ENCODE measurements around the gene PKHD1. TPM values are rescaled to one million over a fixed set of nuclear protein-coding genes. Genes with fewer than 3 reads are reported as not detected.

PKHD1 gene
- total RNA-seq, 1 donor from 2014 or later: 1.3 TPM

DNA sequence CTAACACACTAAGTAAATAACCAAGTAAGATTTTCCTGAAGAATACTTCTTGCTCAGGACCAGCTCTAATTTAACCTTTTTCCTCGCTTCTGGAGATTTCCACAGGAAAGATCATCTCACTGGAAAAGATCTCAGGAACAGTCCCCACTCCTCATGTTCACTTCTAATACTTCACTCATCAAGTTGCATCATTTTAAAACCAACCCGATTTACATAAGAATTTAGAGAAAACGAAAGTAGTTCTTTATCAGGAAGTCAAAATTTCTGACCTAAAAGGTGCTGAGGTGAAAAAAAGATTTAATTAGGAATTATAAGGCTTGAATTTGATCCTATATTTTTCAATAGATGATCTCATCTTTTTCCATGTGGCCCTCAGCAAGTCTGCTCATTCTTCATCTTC, 46.6 kb upstream of the PKHD1 start:
- DNase-seq (ENCODE audit: low spot score, unreplicated experiment): no peak
- Mint-ChIP-seq H3K36me3 (ENCODE audit: insufficient read depth) (no peaks in the 10 kb centered on the region), H3K9me3 (ENCODE audit: low read depth) (no peaks in the 10 kb centered on the region), H3K27me3 (peaks cover 21% of the 10 kb centered on the region), H3K27ac (no peak overlapping the region), H3K4me1 (ENCODE audit: low read depth) (peaks cover 10% of the 10 kb centered on the region), H3K4me3 (ENCODE audit: low read depth) (no peak overlapping the region)
- TF ChIP-seq, protein P1, sequence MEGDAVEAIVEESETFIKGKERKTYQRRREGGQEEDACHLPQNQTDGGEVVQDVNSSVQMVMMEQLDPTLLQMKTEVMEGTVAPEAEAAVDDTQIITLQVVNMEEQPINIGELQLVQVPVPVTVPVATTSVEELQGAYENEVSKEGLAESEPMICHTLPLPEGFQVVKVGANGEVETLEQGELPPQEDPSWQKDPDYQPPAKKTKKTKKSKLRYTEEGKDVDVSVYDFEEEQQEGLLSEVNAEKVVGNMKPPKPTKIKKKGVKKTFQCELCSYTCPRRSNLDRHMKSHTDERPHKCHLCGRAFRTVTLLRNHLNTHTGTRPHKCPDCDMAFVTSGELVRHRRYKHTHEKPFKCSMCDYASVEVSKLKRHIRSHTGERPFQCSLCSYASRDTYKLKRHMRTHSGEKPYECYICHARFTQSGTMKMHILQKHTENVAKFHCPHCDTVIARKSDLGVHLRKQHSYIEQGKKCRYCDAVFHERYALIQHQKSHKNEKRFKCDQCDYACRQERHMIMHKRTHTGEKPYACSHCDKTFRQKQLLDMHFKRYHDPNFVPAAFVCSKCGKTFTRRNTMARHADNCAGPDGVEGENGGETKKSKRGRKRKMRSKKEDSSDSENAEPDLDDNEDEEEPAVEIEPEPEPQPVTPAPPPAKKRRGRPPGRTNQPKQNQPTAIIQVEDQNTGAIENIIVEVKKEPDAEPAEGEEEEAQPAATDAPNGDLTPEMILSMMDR (IDR thresholded peaks at IDR 0.05; ENCODE audit: unreplicated experiment): no peak

DNA sequence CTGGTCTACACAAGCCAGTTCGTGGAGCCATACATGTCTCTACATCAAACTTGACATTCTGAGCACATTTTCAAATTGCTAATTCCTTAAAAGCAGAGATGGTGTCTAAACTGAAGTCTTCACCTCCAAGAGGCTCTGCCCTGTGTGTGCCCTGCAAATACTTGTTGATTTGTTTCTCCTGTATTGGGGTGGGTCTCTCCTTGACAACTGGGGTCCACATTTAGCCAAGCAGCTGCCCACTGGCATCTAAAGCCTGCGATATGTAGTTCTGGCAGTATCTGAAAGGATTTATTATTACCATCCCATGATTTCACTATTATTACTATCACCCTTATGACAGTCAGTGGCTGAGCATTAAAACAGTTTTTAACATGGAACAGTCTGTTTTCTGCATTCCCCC, 45.9 kb upstream of the PKHD1 start:
- H3K4me1 Mint-ChIP-seq (ENCODE audit: low read depth): peaks cover 10% of the 10 kb centered on the region
- H3K36me3 Mint-ChIP-seq (ENCODE audit: insufficient read depth): no peaks in the 10 kb centered on the region
- H3K9me3 Mint-ChIP-seq (ENCODE audit: low read depth): no peaks in the 10 kb centered on the region
- H3K4me3 Mint-ChIP-seq (ENCODE audit: low read depth): no peak overlapping the region
- peaks cover 16% of the 10 kb centered on the region for H3K27me3 Mint-ChIP-seq
- no peak for DNase-seq (ENCODE audit: low spot score, unreplicated experiment)
- no peak overlapping the region for H3K27ac Mint-ChIP-seq
- TF ChIP-seq, protein P1 (IDR thresholded peaks at IDR 0.05; ENCODE audit: unreplicated experiment): no peak

DNA sequence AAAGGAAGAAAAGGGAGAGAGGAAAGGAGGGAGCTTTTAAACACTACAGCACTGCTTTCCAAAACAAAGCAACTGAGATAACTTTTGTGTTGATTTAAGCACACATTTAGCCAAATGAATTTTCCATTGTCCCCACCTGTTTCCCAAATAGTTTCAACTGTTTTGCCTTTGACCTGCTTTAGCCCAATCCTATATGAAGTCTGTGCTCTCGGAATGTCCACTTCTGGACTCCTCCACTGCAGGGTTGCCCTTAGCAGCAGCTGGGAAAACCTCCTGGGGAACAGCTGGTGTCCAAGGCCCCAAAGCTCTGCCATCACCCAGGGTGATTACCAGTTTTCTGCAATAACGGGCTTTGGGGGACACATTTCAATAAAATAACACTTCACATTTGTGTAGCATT, 44.9 kb upstream of the PKHD1 start:
- Mint-ChIP-seq H3K9me3 (ENCODE audit: low read depth) (peaks cover 4% of the 10 kb centered on the region), H3K27ac (no peak overlapping the region), H3K4me1 (ENCODE audit: low read depth) (peaks cover 10% of the 10 kb centered on the region), H3K36me3 (ENCODE audit: insufficient read depth) (no peaks in the 10 kb centered on the region), H3K27me3 (peaks cover 13% of the 10 kb centered on the region), H3K4me3 (ENCODE audit: low read depth) (no peak overlapping the region)
- DNase-seq (ENCODE audit: low spot score, unreplicated experiment): no peak
- TF ChIP-seq, protein P1 (IDR thresholded peaks at IDR 0.05; ENCODE audit: unreplicated experiment): no peak

DNA sequence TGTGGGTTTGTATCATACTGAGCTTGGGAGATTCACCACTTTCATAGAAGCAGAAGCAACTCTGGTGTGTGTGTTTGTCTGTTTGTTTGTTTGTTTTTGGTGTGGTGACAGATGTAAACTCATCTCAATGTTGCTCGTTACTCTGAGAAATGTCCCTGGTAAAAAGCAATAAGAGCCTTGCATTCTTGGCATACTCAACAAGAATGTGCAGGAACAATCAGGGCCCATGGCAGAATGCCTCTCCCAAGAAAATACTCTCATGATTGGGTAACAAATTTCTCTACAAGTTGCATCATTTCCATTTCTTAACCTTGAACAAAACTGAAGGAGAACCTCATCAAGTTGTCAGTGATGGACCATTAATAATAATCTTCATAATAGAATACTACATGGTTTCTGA, 43.0 kb upstream of the PKHD1 start:
- H3K27ac Mint-ChIP-seq: no peak overlapping the region
- no peaks in the 10 kb centered on the region for H3K36me3 Mint-ChIP-seq (ENCODE audit: insufficient read depth)
- peaks cover 4% of the 10 kb centered on the region for H3K9me3 Mint-ChIP-seq (ENCODE audit: low read depth)
- TF ChIP-seq, protein P1 (IDR thresholded peaks at IDR 0.05; ENCODE audit: unreplicated experiment): no peak
- no peaks in the 10 kb centered on the region for H3K27me3 Mint-ChIP-seq
- no peak overlapping the region for H3K4me3 Mint-ChIP-seq (ENCODE audit: low read depth)
- peaks cover 10% of the 10 kb centered on the region for H3K4me1 Mint-ChIP-seq (ENCODE audit: low read depth)
- no peak for DNase-seq (ENCODE audit: low spot score, unreplicated experiment)

DNA sequence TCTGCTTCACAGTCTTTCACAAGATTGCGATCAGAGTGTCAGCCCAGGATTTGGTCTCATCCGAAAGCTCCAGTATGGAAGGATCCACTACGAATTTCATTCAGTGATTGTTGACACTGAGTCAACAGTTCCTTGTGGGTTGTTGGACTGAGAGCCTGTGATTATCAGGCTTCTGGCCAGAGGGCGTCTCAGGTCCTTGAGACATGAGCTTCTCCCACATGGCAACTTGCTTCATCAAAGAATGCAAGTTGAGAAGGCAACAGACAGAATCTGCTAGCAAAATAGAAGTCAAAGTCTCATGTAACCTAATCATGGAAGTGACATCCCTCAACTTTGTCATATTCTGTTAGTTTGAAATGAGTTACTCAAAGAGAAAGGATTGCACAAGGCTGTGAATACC, 40.5 kb upstream of the PKHD1 start:
- peaks cover 4% of the 10 kb centered on the region for H3K9me3 Mint-ChIP-seq (ENCODE audit: low read depth)
- no peaks in the 10 kb centered on the region for H3K27me3 Mint-ChIP-seq
- TF ChIP-seq, protein P1 (IDR thresholded peaks at IDR 0.05; ENCODE audit: unreplicated experiment): no peak
- DNase-seq (ENCODE audit: low spot score, unreplicated experiment): no peak
- H3K4me1 Mint-ChIP-seq (ENCODE audit: low read depth): peaks cover 20% of the 10 kb centered on the region
- H3K36me3 Mint-ChIP-seq (ENCODE audit: insufficient read depth): no peaks in the 10 kb centered on the region
- no peak overlapping the region for H3K4me3 Mint-ChIP-seq (ENCODE audit: low read depth)
- H3K27ac Mint-ChIP-seq: no peak overlapping the region
